Endothelial cell of umbilical vein (primary cell): ENCODE measurements around the gene DCAF12. TPM values are rescaled to one million over a fixed set of nuclear protein-coding genes. Genes with fewer than 3 reads are reported as not detected.
A peak's percentile ranks its signal among the peaks of the same experiment; 100 is the strongest.

ENCODE experiments used
- BruUV-seq: library from RNA; stranded (reverse); fragments of 400-500 nt; replicated peaks from 2 replicates; lab custom pipeline; 2021; lab: Mats Ljungman, UMichigan
- CTCF ChIA-PET: fragments of 300-600, 350-600 bp; sonication (Branson Sonifier 250); formaldehyde crosslinking; loops from one replicate; lab custom pipeline; 2021; ENCODE audit warnings: antibody characterized with exemption, inconsistent platforms; lab: Charles Lee
- POLR2A ChIA-PET: fragments of 300-600, 350-600 bp; sonication (Branson Sonifier 250); formaldehyde crosslinking; loops from one replicate; lab custom pipeline; 2021; ENCODE audit warnings: antibody characterized with exemption, inconsistent platforms; lab: Charles Lee
- DNase-seq: peaks from one replicate; pipeline ENCODE4 v3.0.0-alpha.2; 2011; ENCODE audit warnings: low read depth, low spot score
- FAIRE-seq: peaks from 2 replicates; lab custom pipeline; 2011; peaks lifted over from hg19 to GRCh38; lab: Jason Lieb, UNC
- H2AFZ ChIP-seq: 2 replicates; pipeline ENCODE4 v1.6.0; 2012; ENCODE audit warnings: low read depth, low read length, control low read depth, inconsistent platforms
- H3K27ac ChIP-seq: 2 replicates; pipeline ENCODE4 v1.5.1; 2011; ENCODE audit warnings: low read depth, mild to moderate bottlenecking, control low read depth, low read length, moderate library complexity; ENCODE audit not compliant: insufficient read depth
- H3K27me3 ChIP-seq, 2 experiments: 2 replicates each; pipeline versions ENCODE4 v1.6.0 to v1.6.1; 2011; ENCODE audit warnings: low read length in 2 of 2, mixed read lengths in 1 of 2; ENCODE audit not compliant: control insufficient read depth in 2 of 2, insufficient read depth in 2 of 2
- H3K36me3 ChIP-seq, 2 experiments: 2 replicates in 1 of 2; 3 replicates in 1 of 2; pipeline ENCODE4 v1.5.1; 2011; ENCODE audit warnings: low read length in 2 of 2, mild to moderate bottlenecking in 1 of 2, moderate library complexity in 1 of 2; ENCODE audit not compliant: control insufficient read depth in 2 of 2, insufficient read depth in 2 of 2; ENCODE audit errors: extremely low read depth in 1 of 2
- H3K4me1 ChIP-seq: 3 replicates; pipeline ENCODE4 v1.5.1; 2011; ENCODE audit warnings: mild to moderate bottlenecking, low read length; ENCODE audit not compliant: control insufficient read depth, insufficient read depth; ENCODE audit errors: extremely low read depth
- H3K4me2 ChIP-seq: 2 replicates; pipeline ENCODE4 v1.6.1; 2011; ENCODE audit warnings: low read length, control low read depth, mixed read lengths; ENCODE audit not compliant: insufficient read depth
- H3K4me3 ChIP-seq, 3 experiments: fragments of 200-600 bp in 1 of 3; sonication (generic), shearing (Covaris generic) in 1 of 3; replicated peaks in 1 of 3; 2 replicates each; pipeline ENCODE4 v1.5.1; 2011 to 2016; ENCODE audit warnings: control low read depth in 3 of 3, low read length in 3 of 3, mild to moderate bottlenecking in 2 of 3, inconsistent platforms in 1 of 3, low read depth in 1 of 3, moderate library complexity in 1 of 3; ENCODE audit not compliant: insufficient read depth in 1 of 3
- H3K79me2 ChIP-seq: 2 replicates; pipeline ENCODE4 v1.6.0; 2012; ENCODE audit warnings: low read length, inconsistent platforms; ENCODE audit not compliant: control insufficient read depth, insufficient read depth
- H3K9ac ChIP-seq: replicated peaks from 2 replicates; pipeline ENCODE3; 2011; ENCODE audit warnings: low read length, control low read depth; ENCODE audit not compliant: insufficient read depth; ENCODE audit errors: extremely low read depth
- H3K9me1 ChIP-seq: replicated peaks from 3 replicates; pipeline ENCODE4 v1.6.0; 2011; ENCODE audit warnings: mild to moderate bottlenecking, low read length; ENCODE audit not compliant: control insufficient read depth, insufficient read depth; ENCODE audit errors: extremely low read depth
- H3K9me3 ChIP-seq: replicated peaks from 2 replicates; pipeline ENCODE4 v1.5.1; 2012; ENCODE audit warnings: low read length, inconsistent platforms; ENCODE audit not compliant: control insufficient read depth, insufficient read depth
- H4K20me1 ChIP-seq: replicated peaks from 2 replicates; pipeline ENCODE3; 2011; ENCODE audit warnings: mild to moderate bottlenecking, low read length; ENCODE audit not compliant: control insufficient read depth, insufficient read depth; ENCODE audit errors: extremely low read depth
- EZH2 ChIP-seq: IDR thresholded peaks from 2 replicates; pipeline ENCODE4 v1.6.1; 2012; ENCODE audit warnings: borderline replicate concordance, low read depth, mild to moderate bottlenecking, moderate library complexity, low read length, inconsistent platforms; ENCODE audit not compliant: severe bottlenecking
- FOS ChIP-seq: IDR thresholded peaks from 2 replicates; pipeline ENCODE4 v1.6.1; 2011; ENCODE audit warnings: mild to moderate bottlenecking, low read length, moderate library complexity, borderline replicate concordance; ENCODE audit not compliant: insufficient read depth
- GATA2 ChIP-seq: IDR thresholded peaks from 2 replicates; pipeline ENCODE4 v1.7.0; 2011; ENCODE audit warnings: low read depth, mild to moderate bottlenecking, moderate library complexity, mixed read lengths, low read length; ENCODE audit not compliant: insufficient read length, insufficient read depth
- JUN ChIP-seq: IDR thresholded peaks from 2 replicates; pipeline ENCODE4 v1.6.1; 2011; ENCODE audit warnings: borderline replicate concordance, low read depth; ENCODE audit not compliant: insufficient read length, insufficient read depth
- MYC ChIP-seq: IDR thresholded peaks from one replicate; pipeline ENCODE4 v1.6.1; 2011; ENCODE audit warnings: mild to moderate bottlenecking, low read depth, low read length
- POLR2A ChIP-seq: IDR thresholded peaks from 2 replicates; pipeline ENCODE4 v1.6.1; 2012; ENCODE audit warnings: low read depth, mild to moderate bottlenecking, control low read depth, low read length
- POLR2AphosphoS5 ChIP-seq: IDR thresholded peaks from 2 replicates; pipeline ENCODE4 v1.6.1; 2012; ENCODE audit warnings: low read depth, mild to moderate bottlenecking, control low read depth, low read length, moderate library complexity; ENCODE audit not compliant: insufficient read depth
- dilution Hi-C: fragments of 300-500 bp; cut with MboI; formaldehyde crosslinking; loops from one replicate; pipeline ENCODE4 v1.15.0; 2019; ENCODE audit warnings: low sequenced_read_pairs; ENCODE audit not compliant: extremely low pct_ligation_motif_present
- intact Hi-C: fragments of 100-400 bp; cut with micrococcal nuclease; formaldehyde crosslinking; loops from one replicate; pipeline ENCODE4 v1.10.0; 2022
- polyA plus RNA-seq, 4 experiments: library from polyadenylated mRNA; depleted of rRNA in 3 of 4; stranded (reverse) in 3 of 4; unstranded in 1 of 4; fragments of >200 nt; gene quantifications; 2 replicates each; pipeline versions ENCODE4 v1.2.1 to v1.2.3, GENCODE V29; 2011 to 2012; ENCODE audit warnings: missing spikeins in 1 of 4
- total RNA-seq: library from RNA; stranded (reverse); gene quantifications from 2 replicates; pipeline ENCODE4 v1.2.3, GENCODE V29; 2021
- TF ChIP-seq, protein P1 (sequence below): IDR thresholded peaks from 2 replicates; pipeline ENCODE4 v1.6.1; 2011; ENCODE audit not compliant: insufficient read depth, insufficient read length
- TF ChIP-seq, protein P2 (sequence below), 2 donors: IDR thresholded peaks; 1 replicate in 1 of 2; 2 replicates in 1 of 2; pipeline ENCODE4 v1.5.1; 2011; ENCODE audit warnings: low read length in 2 of 2, mild to moderate bottlenecking in 2 of 2, moderate library complexity in 2 of 2, control low read depth in 1 of 2, inconsistent platforms in 1 of 2, low read depth in 1 of 2; ENCODE audit not compliant: insufficient read depth in 1 of 2; ENCODE audit errors: extremely low read depth in 1 of 2

The DCAF12 gene
- total and polyA plus RNA-seq, 2 donors (not counting 3 experiments of a cell fraction or from before 2014, with no cell fraction given), result 26.2 to 28.4 TPM

DNA sequence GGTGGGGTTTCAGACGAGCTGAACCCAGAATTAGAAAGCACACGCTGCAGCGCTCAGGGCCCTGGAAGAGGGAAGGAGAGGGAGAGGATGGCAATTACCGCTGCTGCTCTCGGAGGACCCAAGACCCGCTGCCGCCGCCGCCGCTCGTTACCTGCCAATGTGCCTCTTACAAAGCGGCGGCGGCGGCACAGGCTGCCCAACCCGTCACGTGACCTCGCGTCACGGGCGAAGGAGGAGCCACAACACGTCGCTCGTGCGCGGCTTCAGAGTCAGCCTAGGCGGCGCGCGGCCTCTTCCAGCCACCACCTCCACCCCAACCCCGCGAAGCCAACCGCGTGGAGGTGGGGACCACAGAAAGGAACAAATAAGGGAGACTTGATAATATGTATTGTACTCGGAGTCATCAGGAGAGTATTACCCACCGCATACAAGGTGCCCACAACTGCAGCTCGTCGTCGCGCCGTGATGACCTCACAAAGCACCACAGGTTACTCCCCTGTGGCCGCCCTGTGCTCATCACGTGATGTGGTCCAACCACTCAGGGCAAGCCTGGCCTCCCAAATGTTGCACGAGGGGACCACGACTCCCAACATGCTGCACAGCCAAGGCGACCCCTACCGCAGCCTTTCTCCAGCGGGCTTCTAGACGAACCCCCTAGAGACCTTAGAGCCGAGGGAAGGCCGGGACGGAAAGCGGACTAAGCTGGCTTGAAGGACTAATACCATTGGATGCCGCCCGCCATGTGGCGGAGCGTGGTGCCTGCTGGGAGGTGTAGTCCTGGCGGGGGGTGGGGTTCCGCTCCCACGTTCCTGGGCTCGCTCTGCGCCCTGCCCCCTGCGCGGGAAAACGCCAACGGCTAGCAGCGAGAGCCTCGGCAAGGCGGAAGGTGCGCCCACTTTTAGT lies 77.5 kb downstream of the DCAF12 start, which contains the start of gene UBAP2:
Gene UBAP2, minus strand, starts transcription at position 161 of the 903 bp plus-strand sequence. CDS start 31,739 bp downstream, outside the sequence.
- CTCF ChIA-PET, result interaction anchor here (0.8 to 2.1 kb wide), 3 partner anchors 24 to 270 kb away, joined by 3 to 9 read pairs (median 5); no protein-coding TSS in a partner anchor
- dilution Hi-C loops, result no loop called here
- peak within 1 kb of the TSS; percentile 70 to 86 (median 81) for H3K4me3 ChIP-seq

More for the DNA sequence above, 77.5 kb downstream of the DCAF12 start, which contains the start of gene UBAP2:
- H2AFZ ChIP-seq, result peak within 1 kb of the TSS; percentile 53
- H3K4me2 ChIP-seq, result peak within 1 kb of the TSS; percentile 90
- H3K4me1 ChIP-seq, result peaks cover 22% of the 10 kb centered on the region
- H3K79me2 ChIP-seq, result peaks cover 44% of the 10 kb centered on the region
- TF ChIP-seq FOS, result no peak
- TF ChIP-seq GATA2, result no peak
- peak; percentile 98 for TF ChIP-seq POLR2AphosphoS5
- TF ChIP-seq, protein P1, sequence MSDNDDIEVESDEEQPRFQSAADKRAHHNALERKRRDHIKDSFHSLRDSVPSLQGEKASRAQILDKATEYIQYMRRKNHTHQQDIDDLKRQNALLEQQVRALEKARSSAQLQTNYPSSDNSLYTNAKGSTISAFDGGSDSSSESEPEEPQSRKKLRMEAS, result peak; percentile 76
- no peak for TF ChIP-seq JUN
- TF ChIP-seq MYC, result peak; percentile 96
- no peak for TF ChIP-seq EZH2
- TF ChIP-seq, protein P2, sequence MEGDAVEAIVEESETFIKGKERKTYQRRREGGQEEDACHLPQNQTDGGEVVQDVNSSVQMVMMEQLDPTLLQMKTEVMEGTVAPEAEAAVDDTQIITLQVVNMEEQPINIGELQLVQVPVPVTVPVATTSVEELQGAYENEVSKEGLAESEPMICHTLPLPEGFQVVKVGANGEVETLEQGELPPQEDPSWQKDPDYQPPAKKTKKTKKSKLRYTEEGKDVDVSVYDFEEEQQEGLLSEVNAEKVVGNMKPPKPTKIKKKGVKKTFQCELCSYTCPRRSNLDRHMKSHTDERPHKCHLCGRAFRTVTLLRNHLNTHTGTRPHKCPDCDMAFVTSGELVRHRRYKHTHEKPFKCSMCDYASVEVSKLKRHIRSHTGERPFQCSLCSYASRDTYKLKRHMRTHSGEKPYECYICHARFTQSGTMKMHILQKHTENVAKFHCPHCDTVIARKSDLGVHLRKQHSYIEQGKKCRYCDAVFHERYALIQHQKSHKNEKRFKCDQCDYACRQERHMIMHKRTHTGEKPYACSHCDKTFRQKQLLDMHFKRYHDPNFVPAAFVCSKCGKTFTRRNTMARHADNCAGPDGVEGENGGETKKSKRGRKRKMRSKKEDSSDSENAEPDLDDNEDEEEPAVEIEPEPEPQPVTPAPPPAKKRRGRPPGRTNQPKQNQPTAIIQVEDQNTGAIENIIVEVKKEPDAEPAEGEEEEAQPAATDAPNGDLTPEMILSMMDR (IDR thresholded peaks at IDR 0.05; ENCODE audit: extremely low read depth in 1 of 2, insufficient read depth in 1 of 2, low read depth in 1 of 2, low read length in 2 of 2), result no peak
- peak; percentile 98 for TF ChIP-seq POLR2A
- H3K9ac ChIP-seq, result peak within 1 kb of the TSS; percentile 81
- no peaks in the 10 kb centered on the region for H3K36me3 ChIP-seq
- DNase-seq (peak; percentile 99), FAIRE-seq (peak; percentile 94)
- BruUV-seq, result no TSS peak
- H3K27me3 ChIP-seq, result no peaks in the 10 kb centered on the region
- no peaks in the 10 kb centered on the region for H3K9me3 ChIP-seq
- no peaks in the 10 kb centered on the region for H3K9me1 ChIP-seq
- H4K20me1 ChIP-seq, result peaks cover 3% of the 10 kb centered on the region
- peak within 1 kb of the TSS; percentile 77 for H3K27ac ChIP-seq
- intact Hi-C loops, result loop anchor here (1.0 to 10.0 kb wide), 3 partner anchors 24 to 234 kb away; partner anchors contain the start of gene UBE2R2
- POLR2A ChIA-PET, result interaction anchor here (0.5 kb wide), 1 partner anchor 25 kb away, joined by 3 read pairs; no protein-coding TSS in a partner anchor
